HL-60 (cell line): Measurements from ENCODE around the gene MOK.

Source experiments
- CTCF ChIP-seq: IDR thresholded peaks from one replicate; pipeline ENCODE4 v1.5.1; 2011; ENCODE audit warnings: low read length, control low read depth, inconsistent platforms; ENCODE audit not compliant: insufficient read depth
- POLR2AphosphoS5 ChIP-seq: IDR thresholded peaks from 2 replicates; pipeline ENCODE4 v1.6.1; 2012; ENCODE audit warnings: low read depth
- TF ChIP-seq, protein P1 (sequence below): IDR thresholded peaks from 2 replicates; pipeline ENCODE4 v1.6.1; 2012; ENCODE audit warnings: low read depth; ENCODE audit not compliant: insufficient replicate concordance

DNA sequence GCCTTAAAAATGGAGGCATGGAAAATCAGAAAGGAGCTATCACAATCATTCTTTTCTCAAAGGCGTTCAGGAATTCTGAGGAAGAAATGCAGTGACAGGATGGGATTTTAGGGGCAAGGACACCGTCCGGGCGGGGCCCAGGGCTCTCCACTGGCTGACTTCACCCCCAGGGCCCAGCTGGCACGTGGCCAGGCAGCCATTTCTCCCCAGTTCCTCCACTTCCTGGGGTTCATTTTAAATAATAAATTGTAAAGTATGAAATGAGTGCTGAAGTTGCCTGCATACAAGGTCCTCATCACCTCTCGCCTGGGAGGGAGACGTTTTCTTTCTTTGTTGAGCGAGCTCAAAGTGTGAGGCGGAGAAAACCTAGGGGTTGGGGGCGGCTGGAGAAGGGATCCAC, 91.5 kb downstream of the MOK start:
- TF ChIP-seq, protein P1, sequence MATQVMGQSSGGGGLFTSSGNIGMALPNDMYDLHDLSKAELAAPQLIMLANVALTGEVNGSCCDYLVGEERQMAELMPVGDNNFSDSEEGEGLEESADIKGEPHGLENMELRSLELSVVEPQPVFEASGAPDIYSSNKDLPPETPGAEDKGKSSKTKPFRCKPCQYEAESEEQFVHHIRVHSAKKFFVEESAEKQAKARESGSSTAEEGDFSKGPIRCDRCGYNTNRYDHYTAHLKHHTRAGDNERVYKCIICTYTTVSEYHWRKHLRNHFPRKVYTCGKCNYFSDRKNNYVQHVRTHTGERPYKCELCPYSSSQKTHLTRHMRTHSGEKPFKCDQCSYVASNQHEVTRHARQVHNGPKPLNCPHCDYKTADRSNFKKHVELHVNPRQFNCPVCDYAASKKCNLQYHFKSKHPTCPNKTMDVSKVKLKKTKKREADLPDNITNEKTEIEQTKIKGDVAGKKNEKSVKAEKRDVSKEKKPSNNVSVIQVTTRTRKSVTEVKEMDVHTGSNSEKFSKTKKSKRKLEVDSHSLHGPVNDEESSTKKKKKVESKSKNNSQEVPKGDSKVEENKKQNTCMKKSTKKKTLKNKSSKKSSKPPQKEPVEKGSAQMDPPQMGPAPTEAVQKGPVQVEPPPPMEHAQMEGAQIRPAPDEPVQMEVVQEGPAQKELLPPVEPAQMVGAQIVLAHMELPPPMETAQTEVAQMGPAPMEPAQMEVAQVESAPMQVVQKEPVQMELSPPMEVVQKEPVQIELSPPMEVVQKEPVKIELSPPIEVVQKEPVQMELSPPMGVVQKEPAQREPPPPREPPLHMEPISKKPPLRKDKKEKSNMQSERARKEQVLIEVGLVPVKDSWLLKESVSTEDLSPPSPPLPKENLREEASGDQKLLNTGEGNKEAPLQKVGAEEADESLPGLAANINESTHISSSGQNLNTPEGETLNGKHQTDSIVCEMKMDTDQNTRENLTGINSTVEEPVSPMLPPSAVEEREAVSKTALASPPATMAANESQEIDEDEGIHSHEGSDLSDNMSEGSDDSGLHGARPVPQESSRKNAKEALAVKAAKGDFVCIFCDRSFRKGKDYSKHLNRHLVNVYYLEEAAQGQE = no peak
- TF ChIP-seq CTCF (no peak), POLR2AphosphoS5 (no peak)
